Loucy (cell line): ENCODE data around the gene CEP55.

Source experiments
- EZH2phosphoT487 ChIP-seq: fragments of 200-600 bp; IDR thresholded peaks from 2 replicates; pipeline ENCODE4 v1.6.1; 2018; ENCODE audit warnings: antibody characterized with exemption, mild to moderate bottlenecking, moderate library complexity, borderline replicate concordance
- TF ChIP-seq, protein P1 (sequence below): fragments of 200-600 bp; sonication (generic); conservative IDR thresholded peaks from 2 replicates; pipeline ENCODE4 v1.5.1; 2014; ENCODE audit warnings: mild to moderate bottlenecking, antibody characterized with exemption, low read length

DNA sequence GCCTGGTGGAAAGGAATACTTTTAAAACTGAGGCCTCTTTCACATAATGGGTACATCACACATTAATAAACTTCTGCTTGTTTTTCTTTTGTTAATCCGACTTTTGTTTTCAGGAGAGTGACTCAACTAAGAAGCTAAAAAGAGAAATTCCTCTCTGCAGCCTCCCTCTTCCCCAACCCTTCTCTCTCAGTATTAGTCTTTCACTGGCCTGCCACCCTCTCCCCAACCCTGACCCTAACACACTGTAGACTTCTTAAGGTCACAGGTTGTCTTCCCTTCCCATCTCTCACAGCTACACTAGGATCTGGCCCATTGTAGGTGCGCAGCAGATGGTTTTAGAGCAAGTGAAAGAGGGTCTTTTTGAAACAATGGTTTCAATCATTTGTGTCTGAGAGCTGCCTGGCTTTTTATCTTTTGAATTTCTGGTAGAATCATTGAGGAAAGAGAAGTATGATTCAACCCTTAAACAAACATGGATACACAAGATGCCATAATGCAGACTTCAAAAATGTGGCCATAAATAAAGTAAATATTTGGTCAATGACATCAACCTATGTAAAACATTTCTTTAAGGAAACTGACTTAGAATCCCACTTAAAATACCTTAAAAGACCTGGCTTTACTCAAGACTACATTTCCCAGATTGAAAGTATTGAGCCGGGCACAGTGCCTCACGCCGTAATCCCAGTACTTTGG lies 52.1 kb downstream of the CEP55 start:
- TF ChIP-seq, protein P1, sequence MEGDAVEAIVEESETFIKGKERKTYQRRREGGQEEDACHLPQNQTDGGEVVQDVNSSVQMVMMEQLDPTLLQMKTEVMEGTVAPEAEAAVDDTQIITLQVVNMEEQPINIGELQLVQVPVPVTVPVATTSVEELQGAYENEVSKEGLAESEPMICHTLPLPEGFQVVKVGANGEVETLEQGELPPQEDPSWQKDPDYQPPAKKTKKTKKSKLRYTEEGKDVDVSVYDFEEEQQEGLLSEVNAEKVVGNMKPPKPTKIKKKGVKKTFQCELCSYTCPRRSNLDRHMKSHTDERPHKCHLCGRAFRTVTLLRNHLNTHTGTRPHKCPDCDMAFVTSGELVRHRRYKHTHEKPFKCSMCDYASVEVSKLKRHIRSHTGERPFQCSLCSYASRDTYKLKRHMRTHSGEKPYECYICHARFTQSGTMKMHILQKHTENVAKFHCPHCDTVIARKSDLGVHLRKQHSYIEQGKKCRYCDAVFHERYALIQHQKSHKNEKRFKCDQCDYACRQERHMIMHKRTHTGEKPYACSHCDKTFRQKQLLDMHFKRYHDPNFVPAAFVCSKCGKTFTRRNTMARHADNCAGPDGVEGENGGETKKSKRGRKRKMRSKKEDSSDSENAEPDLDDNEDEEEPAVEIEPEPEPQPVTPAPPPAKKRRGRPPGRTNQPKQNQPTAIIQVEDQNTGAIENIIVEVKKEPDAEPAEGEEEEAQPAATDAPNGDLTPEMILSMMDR = no peak
- no peak for TF ChIP-seq EZH2phosphoT487
